Measurements from ENCODE around the gene WFIKKN1. TPM values are rescaled to one million over a fixed set of nuclear protein-coding genes. Genes with fewer than 3 reads are reported as not detected.

The WFIKKN1 gene
- total and polyA plus RNA-seq, 2 of the 13 experiments (the other 11 are each of a cell fraction or from before 2014, with no cell fraction given), result 1.7 to 4.9 TPM

GRCh38 chr16:641326-642188 is 10.8 kb downstream of the WFIKKN1 start, which contains the start of gene MCRIP2 (continued):
- TF ChIP-seq HMGA1 (CRISPR knock-in tag; conservative IDR thresholded peaks at IDR 0.05), result no peak
- TF ChIP-seq ZNF709 (CRISPR knock-in tag; IDR thresholded peaks at IDR 0.05), result peak; percentile 72; the same call in 1 of the 2 replicates
- TF ChIP-seq, protein P1, sequence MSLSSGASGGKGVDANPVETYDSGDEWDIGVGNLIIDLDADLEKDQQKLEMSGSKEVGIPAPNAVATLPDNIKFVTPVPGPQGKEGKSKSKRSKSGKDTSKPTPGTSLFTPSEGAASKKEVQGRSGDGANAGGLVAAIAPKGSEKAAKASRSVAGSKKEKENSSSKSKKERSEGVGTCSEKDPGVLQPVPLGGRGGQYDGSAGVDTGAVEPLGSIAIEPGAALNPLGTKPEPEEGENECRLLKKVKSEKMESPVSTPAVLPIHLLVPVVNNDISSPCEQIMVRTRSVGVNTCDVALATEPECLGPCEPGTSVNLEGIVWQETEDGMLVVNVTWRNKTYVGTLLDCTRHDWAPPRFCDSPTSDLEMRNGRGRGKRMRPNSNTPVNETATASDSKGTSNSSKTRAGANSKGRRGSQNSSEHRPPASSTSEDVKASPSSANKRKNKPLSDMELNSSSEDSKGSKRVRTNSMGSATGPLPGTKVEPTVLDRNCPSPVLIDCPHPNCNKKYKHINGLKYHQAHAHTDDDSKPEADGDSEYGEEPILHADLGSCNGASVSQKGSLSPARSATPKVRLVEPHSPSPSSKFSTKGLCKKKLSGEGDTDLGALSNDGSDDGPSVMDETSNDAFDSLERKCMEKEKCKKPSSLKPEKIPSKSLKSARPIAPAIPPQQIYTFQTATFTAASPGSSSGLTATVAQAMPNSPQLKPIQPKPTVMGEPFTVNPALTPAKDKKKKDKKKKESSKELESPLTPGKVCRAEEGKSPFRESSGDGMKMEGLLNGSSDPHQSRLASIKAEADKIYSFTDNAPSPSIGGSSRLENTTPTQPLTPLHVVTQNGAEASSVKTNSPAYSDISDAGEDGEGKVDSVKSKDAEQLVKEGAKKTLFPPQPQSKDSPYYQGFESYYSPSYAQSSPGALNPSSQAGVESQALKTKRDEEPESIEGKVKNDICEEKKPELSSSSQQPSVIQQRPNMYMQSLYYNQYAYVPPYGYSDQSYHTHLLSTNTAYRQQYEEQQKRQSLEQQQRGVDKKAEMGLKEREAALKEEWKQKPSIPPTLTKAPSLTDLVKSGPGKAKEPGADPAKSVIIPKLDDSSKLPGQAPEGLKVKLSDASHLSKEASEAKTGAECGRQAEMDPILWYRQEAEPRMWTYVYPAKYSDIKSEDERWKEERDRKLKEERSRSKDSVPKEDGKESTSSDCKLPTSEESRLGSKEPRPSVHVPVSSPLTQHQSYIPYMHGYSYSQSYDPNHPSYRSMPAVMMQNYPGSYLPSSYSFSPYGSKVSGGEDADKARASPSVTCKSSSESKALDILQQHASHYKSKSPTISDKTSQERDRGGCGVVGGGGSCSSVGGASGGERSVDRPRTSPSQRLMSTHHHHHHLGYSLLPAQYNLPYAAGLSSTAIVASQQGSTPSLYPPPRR (CRISPR knock-in tag; IDR thresholded peaks at IDR 0.05; ENCODE audit: borderline replicate concordance), result no peak
- TF ChIP-seq KLF15 (CRISPR knock-in tag; IDR thresholded peaks at IDR 0.05; ENCODE audit: borderline replicate concordance), result no peak
- peak; percentile 95 for TF ChIP-seq ZNF770 (CRISPR knock-in tag; IDR thresholded peaks at IDR 0.05)
- TF ChIP-seq GMEB2 (CRISPR knock-in tag; IDR thresholded peaks at IDR 0.05; ENCODE audit: low read depth), result no peak
- TF ChIP-seq HDAC1 (CRISPR knock-in tag; IDR thresholded peaks at IDR 0.05), result 0 out of 2 replicates have a peak, but pooled peaks have one; percentile 36
- no peak for TF ChIP-seq ZBTB26 (CRISPR knock-in tag; IDR thresholded peaks at IDR 0.05; ENCODE audit: borderline replicate concordance)
- 0 out of 2 replicates have a peak, but pooled peaks have one; percentile 8 for TF ChIP-seq ARNTL (CRISPR knock-in tag; IDR thresholded peaks at IDR 0.05)
- no peak for TF ChIP-seq ZNF546 (CRISPR knock-in tag; conservative IDR thresholded peaks at IDR 0.05)
- 0 out of 2 replicates have a peak, but pooled peaks have one; percentile 4 for TF ChIP-seq RORA (CRISPR knock-in tag; IDR thresholded peaks at IDR 0.05)
- TF ChIP-seq PHF8 (CRISPR knock-in tag; IDR thresholded peaks at IDR 0.05), result peak; percentile 73
- peak; percentile 33 for TF ChIP-seq SRSF1 (optimal IDR thresholded peaks at IDR 0.05; ENCODE audit: low read depth, low read length)
- no peak; the same call in 1 of the 2 replicates for TF ChIP-seq YEATS4 (CRISPR knock-in tag; IDR thresholded peaks at IDR 0.05; ENCODE audit: borderline replicate concordance)
- TF ChIP-seq, protein P2, sequence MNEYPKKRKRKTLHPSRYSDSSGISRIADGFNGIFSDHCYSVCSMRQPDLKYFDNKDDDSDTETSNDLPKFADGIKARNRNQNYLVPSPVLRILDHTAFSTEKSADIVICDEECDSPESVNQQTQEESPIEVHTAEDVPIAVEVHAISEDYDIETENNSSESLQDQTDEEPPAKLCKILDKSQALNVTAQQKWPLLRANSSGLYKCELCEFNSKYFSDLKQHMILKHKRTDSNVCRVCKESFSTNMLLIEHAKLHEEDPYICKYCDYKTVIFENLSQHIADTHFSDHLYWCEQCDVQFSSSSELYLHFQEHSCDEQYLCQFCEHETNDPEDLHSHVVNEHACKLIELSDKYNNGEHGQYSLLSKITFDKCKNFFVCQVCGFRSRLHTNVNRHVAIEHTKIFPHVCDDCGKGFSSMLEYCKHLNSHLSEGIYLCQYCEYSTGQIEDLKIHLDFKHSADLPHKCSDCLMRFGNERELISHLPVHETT (CRISPR knock-in tag; conservative IDR thresholded peaks at IDR 0.05), result no peak; the same call in 1 of the 2 replicates
